Inflammatory macrophage treated with lipopolysaccharide for 4 hours (primary cell): ENCODE measurements around the gene SEPTIN6.
A peak's percentile ranks its signal among the peaks of the same experiment; 100 is the strongest.

Experiments used
- DNase-seq: peaks from one replicate; pipeline ENCODE4 v3.0.0-alpha.2; 2020

Gene SEPTIN6

GRCh38 chrX:119693040-119693995, at the start of gene SEPTIN6:
SEPTIN6 (minus strand) TSS chrX:119693168; CDS start chrX:119693105, 63 bp downstream.
- peak; percentile 58 for DNase-seq

DNA sequence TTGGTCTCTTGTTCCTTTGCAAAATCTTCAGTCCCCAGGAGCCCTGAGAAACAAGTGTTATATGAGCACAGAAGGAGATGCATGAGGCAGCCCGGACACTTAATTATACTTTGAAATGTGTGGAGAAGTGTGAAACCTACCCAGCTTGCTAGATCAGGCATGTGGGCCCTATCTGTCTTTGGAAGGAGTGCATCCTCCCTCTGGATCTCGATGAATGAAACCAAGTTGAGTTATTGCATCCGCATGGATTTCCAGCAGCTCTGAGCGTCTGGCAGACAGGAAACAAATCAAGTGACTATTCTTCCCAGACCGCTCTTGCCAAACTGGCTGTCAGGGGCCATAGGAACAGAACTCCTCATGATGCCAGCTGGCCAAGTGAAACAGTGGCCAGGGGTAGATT, 45.8 kb upstream of the SEPTIN6 start:
- DNase-seq: no peak

DNA sequence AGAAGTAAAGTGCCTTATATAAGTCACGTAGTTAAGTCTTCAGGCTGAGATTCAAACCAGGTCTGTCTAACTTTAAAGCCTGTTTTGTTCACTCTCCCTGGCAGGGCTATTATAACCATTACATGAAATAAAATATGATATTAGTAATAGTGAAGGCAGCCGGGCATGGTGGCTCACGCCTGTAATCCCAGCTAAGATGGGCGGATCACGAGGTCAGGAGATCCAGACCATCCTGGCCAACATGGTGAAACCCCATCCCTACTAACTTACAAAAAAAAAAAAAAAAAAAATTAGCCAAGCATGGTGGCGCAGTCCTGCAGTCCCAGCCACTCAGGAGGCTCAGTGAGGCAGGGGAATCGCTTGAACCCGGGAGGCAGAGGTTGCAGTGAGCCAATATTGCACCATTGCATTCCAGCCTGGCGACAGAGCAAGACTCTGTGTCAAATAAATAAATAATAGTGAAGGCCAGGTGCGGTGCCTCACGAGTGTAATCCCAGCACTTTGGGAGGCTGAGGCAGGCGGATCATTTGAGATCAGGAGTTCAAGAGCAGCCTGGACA, 43.3 kb upstream of the SEPTIN6 start:
- no peak for DNase-seq

DNA sequence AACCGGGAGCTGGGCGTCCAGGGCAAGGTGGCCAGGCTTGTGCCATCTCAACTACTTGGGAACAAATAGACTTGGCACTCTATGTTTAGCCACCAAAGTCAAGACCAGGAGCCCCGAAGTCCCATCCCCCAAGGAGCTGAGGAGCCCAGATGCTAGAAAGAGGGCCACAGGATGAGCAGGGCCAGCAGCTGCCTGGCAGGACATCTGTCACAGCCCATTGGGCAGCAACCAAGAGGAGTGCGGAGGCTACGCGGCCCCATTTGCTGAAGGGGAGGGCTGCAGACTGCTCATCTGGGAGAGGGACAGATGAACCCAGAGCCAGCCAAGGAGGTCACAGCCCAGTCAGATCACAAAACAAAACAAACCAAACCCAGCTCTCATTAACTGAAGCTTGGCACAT, 42.5 kb upstream of the SEPTIN6 start:
- no peak for DNase-seq

DNA sequence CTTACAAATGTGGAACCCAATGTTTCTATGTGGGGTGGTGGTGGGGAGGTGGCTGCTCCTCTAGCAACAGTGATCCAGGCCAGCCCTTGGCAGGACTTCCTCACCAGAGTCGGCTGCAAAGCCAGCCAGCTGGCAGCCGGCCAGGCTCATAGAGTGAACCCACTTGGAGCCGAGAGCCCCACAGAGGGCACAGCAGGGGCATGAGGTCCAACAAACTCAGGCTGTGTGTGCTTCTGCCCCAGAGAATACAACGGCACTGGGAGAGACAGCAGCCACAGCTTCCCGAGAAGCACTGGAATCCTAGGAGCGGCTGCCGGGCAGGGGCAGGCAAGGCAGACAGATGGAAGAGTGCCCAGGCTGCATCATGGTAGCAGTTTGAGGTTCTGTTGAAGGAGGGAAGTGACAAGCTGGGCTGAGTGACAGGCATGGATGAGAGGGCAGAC, 42.0 kb upstream of the SEPTIN6 start:
- no peak for DNase-seq

- DNase-seq: peak; percentile 91
Measured at GRCh38 chrX:119729408-119730201, 36.6 kb upstream of the SEPTIN6 start.

- DNase-seq: no peak
Measured at GRCh38 chrX:119728487-119728886, 35.5 kb upstream of the SEPTIN6 start.

- DNase-seq: no peak
Measured at GRCh38 chrX:119726900-119727555, 34.1 kb upstream of the SEPTIN6 start.

GRCh38 chrX:119721926-119722325, 29.0 kb upstream of the SEPTIN6 start:
- DNase-seq: no peak

DNA sequence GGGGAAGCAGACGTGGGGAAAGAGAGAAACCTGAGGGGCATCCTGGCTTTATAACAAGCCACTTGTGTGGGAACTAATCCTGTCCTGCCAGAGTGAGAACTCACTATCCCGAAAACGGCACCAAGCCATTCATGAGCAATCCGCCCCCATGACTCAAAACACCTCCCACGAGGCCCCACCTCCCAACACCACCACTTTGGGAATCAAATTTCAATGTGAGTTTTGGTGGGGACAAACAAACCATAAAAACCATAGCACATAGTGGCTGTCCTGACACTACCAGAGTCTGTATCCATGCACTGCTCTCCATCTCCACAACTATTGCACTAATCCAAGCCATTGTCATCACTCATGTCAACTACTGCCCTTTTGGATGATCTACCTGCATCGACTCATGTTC, 28.5 kb upstream of the SEPTIN6 start:
- no peak for DNase-seq

GRCh38 chrX:119709630-119710029, 16.7 kb upstream of the SEPTIN6 start:
- DNase-seq: no peak

DNA sequence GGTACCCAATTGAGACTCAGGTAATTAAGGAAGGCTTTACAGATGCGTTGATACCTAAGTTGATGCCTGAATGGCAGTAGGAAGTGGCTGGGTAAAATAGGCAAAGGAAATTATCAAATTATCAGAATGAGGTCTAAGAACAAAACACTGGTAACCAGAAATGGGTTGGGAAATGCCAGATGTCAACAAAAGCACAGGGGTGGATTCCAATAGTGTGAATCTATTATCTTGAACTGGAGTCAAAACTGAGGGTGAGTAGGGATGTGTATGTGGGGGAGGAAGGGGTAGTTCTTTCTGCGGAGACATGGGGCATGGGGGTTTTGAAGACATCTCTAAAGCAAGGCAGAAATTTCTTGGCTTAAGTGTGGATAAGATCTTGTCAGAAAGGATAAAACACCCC, 16.0 kb upstream of the SEPTIN6 start:
- no peak for DNase-seq

DNA sequence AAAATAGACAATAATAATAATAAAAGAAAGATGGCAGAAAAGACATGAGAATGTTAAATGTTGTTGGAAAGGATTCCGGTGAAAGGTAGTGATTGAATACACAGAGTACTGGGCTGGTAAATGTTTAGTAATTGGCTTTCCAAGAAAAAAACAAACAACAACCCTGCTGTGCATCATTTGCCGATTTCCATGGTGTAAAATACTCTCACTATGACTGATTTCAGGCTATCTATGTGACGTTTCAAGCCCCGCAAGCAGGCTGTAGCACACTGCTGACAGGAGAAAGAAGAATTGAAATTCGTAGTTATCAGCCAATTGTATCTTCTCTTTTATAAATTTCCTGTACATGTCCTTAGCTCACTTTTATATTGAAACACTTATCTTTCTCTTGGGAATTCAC, 13.6 kb upstream of the SEPTIN6 start:
- DNase-seq: no peak

DNA sequence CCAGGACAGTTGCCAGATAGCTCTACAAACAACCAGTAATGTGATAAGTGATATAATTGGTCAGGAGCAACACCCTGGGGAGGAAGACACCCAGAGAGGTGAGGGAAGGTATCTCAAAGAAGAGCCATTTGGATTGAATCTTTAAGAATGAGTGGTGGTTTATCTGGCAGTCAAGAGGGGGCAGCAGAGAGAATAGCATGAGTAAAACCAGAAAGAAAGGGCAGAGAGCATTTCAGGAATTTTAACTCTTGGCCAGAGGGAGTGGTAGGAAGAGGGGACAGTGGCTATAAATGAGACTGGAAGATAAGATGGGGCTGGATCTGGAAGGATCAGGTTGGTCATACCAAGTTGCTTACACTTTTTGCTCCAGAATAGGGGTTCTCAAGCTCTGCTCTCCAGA, 5.9 kb upstream of the SEPTIN6 start:
- DNase-seq: peak; percentile 48

- no peak for DNase-seq
Measured at GRCh38 chrX:119696251-119696890, 3.4 kb upstream of the SEPTIN6 start.

GRCh38 chrX:119695535-119696050, 2.6 kb upstream of the SEPTIN6 start:
- no peak for DNase-seq

GRCh38 chrX:119694601-119695534, 1.9 kb upstream of the SEPTIN6 start:
- no peak for DNase-seq

GRCh38 chrX:119693996-119694451, 1.1 kb upstream of the SEPTIN6 start:
- DNase-seq: no peak

- DNase-seq: peak; percentile 38
Measured at GRCh38 chrX:119692191-119693039, 553 bp downstream of the SEPTIN6 start.
